Heart left ventricle (tissue), 16 donors: Measurements from ENCODE around the gene KRTAP4-7. TPM values are rescaled to one million over a fixed set of nuclear protein-coding genes. Genes with fewer than 3 reads are reported as not detected.
"Not testable (repeated sequence)": the region's sequence is repeated elsewhere in the genome, so short reads cannot be mapped to it uniquely, and the experiment has no call there.

Experiments used
- ATAC-seq, 4 donors: fragments of 200-7000 bp; cut with Tn5 transposase; one replicate each; pipeline ENCODE4 v1.9.1; 2020 to 2022; ENCODE audit warnings: moderate library complexity in 4 of 4, mild to moderate bottlenecking in 3 of 4, moderate number of reproducible peaks in 1 of 4
- DNase-seq, 5 donors: peaks; one replicate each; pipeline ENCODE4 v3.0.0-alpha.2; 2020
- H3K27ac ChIP-seq, 12 donors: fragments of 200-600 bp; sonication (generic) in 4 of 12; one replicate each; pipeline versions ENCODE4 v1.5.0 to v1.8.0; 2016 to 2022; ENCODE audit warnings: mild to moderate bottlenecking in 2 of 12
- H3K27me3 ChIP-seq, 9 donors: fragments of 200-600 bp; sonication (generic) in 2 of 9; one replicate each; pipeline versions ENCODE4 v1.5.1 to v1.8.0; 2016 to 2022; ENCODE audit warnings: mild to moderate bottlenecking in 3 of 9
- H3K36me3 ChIP-seq, 9 donors: fragments of 200-600 bp; sonication (generic) in 2 of 9; one replicate each; pipeline versions ENCODE4 v1.5.0 to v1.8.0; 2018 to 2022; ENCODE audit warnings: mild to moderate bottlenecking in 2 of 9
- H3K4me1 ChIP-seq, 12 donors: fragments of 200-600 bp; sonication (generic) in 4 of 12; one replicate each; pipeline versions ENCODE4 v1.5.0 to v1.8.0; 2016 to 2022; ENCODE audit warnings: mild to moderate bottlenecking in 3 of 12
- H3K4me3 ChIP-seq, 12 donors: fragments of 200-600 bp; sonication (generic) in 4 of 12; one replicate each; pipeline versions ENCODE4 v1.5.0 to v1.8.0; 2017 to 2022; ENCODE audit warnings: mild to moderate bottlenecking in 9 of 12, moderate library complexity in 4 of 12
- H3K9me3 ChIP-seq, 12 donors: fragments of 200-600 bp; sonication (generic) in 4 of 12; one replicate each; pipeline versions ENCODE4 v1.5.0 to v1.8.0; 2016 to 2022; ENCODE audit warnings: mild to moderate bottlenecking in 1 of 12
- CTCF ChIP-seq, 12 donors: fragments of 200-600 bp; sonication (generic) in 4 of 12; IDR thresholded peaks; one replicate each; pipeline versions ENCODE4 v1.5.0 to v1.8.0; 2018 to 2022; ENCODE audit warnings: antibody characterized with exemption in 12 of 12, mild to moderate bottlenecking in 5 of 12
- POLR2A ChIP-seq, 2 donors: fragments of 450-650 bp; IDR thresholded peaks; one replicate each; pipeline ENCODE4 v1.6.1; 2017; ENCODE audit warnings: antibody characterized with exemption in 2 of 2, mild to moderate bottlenecking in 2 of 2, moderate library complexity in 2 of 2
- WGBS, 4 donors: extraction: QIAGEN DNeasy Blood & Tissue Kit in 2 of 4; methylation state at CpG; one replicate each; pipeline versions ENCODE4 v1.1.5 to v1.1.7; 2013 to 2018; 5-methylcytosine and 5-hydroxymethylcytosine counted together
- intact Hi-C, 10 donors: fragments of 100-400 bp; cut with DNase I; formaldehyde crosslinking; loops; one replicate each; pipeline versions ENCODE4 v1.11.1 to v1.14.2; 2022
- polyA plus RNA-seq, 2 donors: library from polyadenylated mRNA; stranded (reverse); fragments of 200-250 nt; gene quantifications; one replicate each; pipeline ENCODE4 v1.2.3, GENCODE V29; 2013
- total RNA-seq, 9 donors: library from RNA; depleted of rRNA in 2 of 9; stranded (reverse); fragments of >200 nt in 2 of 9; fragmentation: NEBNext Ultra II Directional in 3 of 9; extraction: Animal tissue kit (Norgen Biotek cat#: 25700) in 3 of 9; gene quantifications; one replicate each; pipeline versions ENCODE4 v1.1.0 to v1.2.4, GENCODE V29; 2016 to 2023
- donor health status: ischemic (EF 13 %, LVEDD 7.1; RV severe dilation, severe dysfunction).
- donor health status: healthy with polysubstance abuse.
- donor health status: DM: no; HTN: yes; CAD: no.
- donor health status: DM: no; HTN: no; CAD: no.
- donor health status: ischemic (EF 25% LVEDD 6.9; RV normal size, moderate dysfunction).
- donor health status: ischemic (EF 25% LVEDD 5.7; RV mildly dilated, moderate dysfunction).
- donor health status: healthy.
- donor health status: DM: yes; HTN: yes; CAD: no.
- donor health status: ischemic (EF 35%, LVEDD 5.7; RV mildly dilated, moderate dysfunction).
- donor health status: nonischemic (EF 11% LVEDD 7.7; RV severe dilation, severe dysfunction).
- donor health status: DM: yes; HTN: yes; CAD: no.
- donor health status: PGD.
- donor health status: ischemic (EF 29% LVEDD 5.4; RV normal size, mild dysfunction).
- donor health status: nonischemic (EF 23%, LVEDD 6.1; RV moderate dilation, normal function).

The KRTAP4-7 gene
- total and polyA plus RNA-seq, 11 donors: not detected

- 72 to 77% (median 73%) methylated on average over 7 of the region's 7 CpGs for WGBS, 4 donors
- H3K27me3 ChIP-seq: peaks cover 0 to 49% (median 22%) of the 10 kb centered on the region in 9 donors
- DNase-seq: no peak
- H3K9me3 ChIP-seq: peaks cover 0 to 6% (median 0%) of the 10 kb centered on the region in 12 donors
- ATAC-seq: no peak
- H3K4me3 ChIP-seq: no peak overlapping the region
- H3K4me1 ChIP-seq: no peaks in the 10 kb centered on the region
- no peaks in the 10 kb centered on the region for H3K36me3 ChIP-seq
- H3K27ac ChIP-seq: no peak overlapping the region
- intact Hi-C loops: no loop called here
- TF ChIP-seq CTCF (IDR thresholded peaks at IDR 0.05) (no peak), POLR2A (IDR thresholded peaks at IDR 0.05) (no peak)
Observed at GRCh38 chr17:41048441-41048840, 35.5 kb upstream of the KRTAP4-7 start.

GRCh38 chr17:41049110-41049509, 34.8 kb upstream of the KRTAP4-7 start:
- Histone ChIP-seq H3K4me1 (no peaks in the 10 kb centered on the region), H3K27me3 (peaks cover 0 to 49% (median 22%) of the 10 kb centered on the region in 9 donors), H3K9me3 (peaks cover 0 to 9% (median 0%) of the 10 kb centered on the region in 12 donors), H3K27ac (no peak overlapping the region), H3K36me3 (no peaks in the 10 kb centered on the region), H3K4me3 (no peak overlapping the region)
- 49 to 64% (median 61%) methylated on average over 2 of the region's 2 CpGs for WGBS, 4 donors
- intact Hi-C loops: no loop called here
- TF ChIP-seq POLR2A (IDR thresholded peaks at IDR 0.05) (no peak), CTCF (IDR thresholded peaks at IDR 0.05) (no peak)
- no peak for ATAC-seq
- DNase-seq: no peak

DNA sequence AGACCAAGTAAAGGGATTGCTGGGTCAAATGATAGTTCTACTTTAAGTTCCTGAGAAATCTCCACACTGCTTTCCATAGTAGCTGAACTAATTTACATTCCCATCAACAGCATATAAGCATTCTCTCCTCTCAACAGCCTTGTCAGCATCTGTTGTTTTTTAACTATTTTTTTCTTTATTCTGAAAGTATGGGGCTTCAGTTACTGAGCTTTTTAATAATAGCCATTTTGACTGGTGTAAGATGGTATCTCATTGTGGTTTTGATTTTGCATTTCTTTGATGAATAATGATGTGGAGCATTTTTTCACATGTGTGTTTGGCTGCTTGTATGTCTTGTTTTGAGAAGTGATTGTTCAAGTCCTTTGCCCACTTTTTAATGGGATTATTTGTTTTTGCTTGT, 31.4 kb upstream of the KRTAP4-7 start:
- TF ChIP-seq CTCF (IDR thresholded peaks at IDR 0.05): no peak
- TF ChIP-seq POLR2A (IDR thresholded peaks at IDR 0.05): no peak
- ATAC-seq (no peak), DNase-seq (no peak)
- no peak overlapping the region for H3K4me3 ChIP-seq
- no peaks in the 10 kb centered on the region for H3K36me3 ChIP-seq
- H3K4me1 ChIP-seq: no peaks in the 10 kb centered on the region
- intact Hi-C loops: no loop called here
- no peak overlapping the region for H3K27ac ChIP-seq
- peaks cover 0 to 11% (median 1%) of the 10 kb centered on the region in 12 donors for H3K9me3 ChIP-seq
- peaks cover 0 to 45% (median 19%) of the 10 kb centered on the region in 9 donors for H3K27me3 ChIP-seq

DNA sequence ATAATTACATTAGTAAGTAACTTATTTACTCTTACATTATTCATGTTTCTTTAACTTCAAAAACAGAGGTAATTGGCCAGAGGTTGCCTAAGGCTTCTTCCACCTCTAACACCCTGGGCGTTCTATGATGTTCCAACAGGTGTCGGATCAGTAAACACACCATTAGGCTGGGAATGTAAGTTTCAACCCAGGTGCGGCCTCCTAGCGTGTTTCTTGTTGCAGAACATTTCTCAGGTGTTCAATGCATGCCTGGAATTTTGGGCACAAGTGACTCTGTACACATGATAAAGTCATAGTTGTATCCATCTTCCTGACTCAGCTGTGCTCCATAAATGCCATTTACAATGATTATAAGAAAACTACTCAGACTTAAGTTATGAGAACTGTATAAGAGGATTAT, 29.9 kb upstream of the KRTAP4-7 start:
- Histone ChIP-seq H3K4me1 (no peaks in the 10 kb centered on the region), H3K27ac (no peak overlapping the region), H3K4me3 (no peak overlapping the region), H3K9me3 (peaks cover 0 to 12% (median 2%) of the 10 kb centered on the region in 12 donors), H3K27me3 (peaks cover 0 to 45% (median 17%) of the 10 kb centered on the region in 9 donors), H3K36me3 (no peaks in the 10 kb centered on the region)
- no peak for ATAC-seq
- TF ChIP-seq CTCF (IDR thresholded peaks at IDR 0.05) (no peak), POLR2A (IDR thresholded peaks at IDR 0.05) (no peak)
- DNase-seq: no peak
- intact Hi-C loops: no loop called here
- 84 to 90% (median 88%) methylated on average over 4 of the region's 4 CpGs for WGBS, 4 donors

GRCh38 chr17:41054556-41054955, 29.4 kb upstream of the KRTAP4-7 start:
- H3K4me3 ChIP-seq, DNase-seq, H3K27ac ChIP-seq, H3K4me1 ChIP-seq, H3K36me3 ChIP-seq, ATAC-seq, intact Hi-C loops: not testable (repeated sequence)
- WGBS, 4 donors: 60 to 73% (median 63%) methylated on average over 7 to 9 of the region's 9 CpGs
- peaks cover 0 to 47% (median 20%) of the 10 kb centered on the region in 9 donors for H3K27me3 ChIP-seq
- peaks cover 0 to 12% (median 2%) of the 10 kb centered on the region in 12 donors for H3K9me3 ChIP-seq

DNA sequence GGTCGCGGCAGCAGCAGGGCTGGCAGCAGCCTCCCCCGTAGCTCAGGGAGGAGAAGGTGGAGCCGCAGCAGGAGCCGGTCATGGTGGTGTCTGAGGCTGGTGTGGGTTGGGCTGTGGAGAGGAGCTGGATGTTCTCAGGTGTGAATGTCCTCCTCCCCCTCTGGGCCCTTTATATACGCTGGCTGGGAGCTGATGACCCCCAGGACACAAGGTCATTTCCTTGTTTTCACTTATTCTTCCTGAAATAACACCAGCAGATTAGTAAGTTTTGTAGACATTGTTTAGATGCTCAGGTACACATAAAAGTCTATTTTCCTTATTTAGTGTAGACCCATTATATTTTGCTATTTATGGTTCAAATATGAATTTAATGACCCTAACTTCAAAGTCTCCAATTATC, 28.8 kb upstream of the KRTAP4-7 start, which contains the start of gene KRTAP2-2:
KRTAP2-2 (minus strand) TSS at position 101 of the 400 bp plus-strand sequence; CDS start at position 82, 19 bp downstream.
- peaks cover 0 to 12% (median 2%) of the 10 kb centered on the region in 12 donors for H3K9me3 ChIP-seq
- H3K27me3 ChIP-seq: peaks cover 0 to 44% (median 22%) of the 10 kb centered on the region in 9 donors
- intact Hi-C loops, ATAC-seq, DNase-seq, H3K36me3 ChIP-seq, H3K4me3 ChIP-seq, H3K4me1 ChIP-seq, H3K27ac ChIP-seq: not testable (repeated sequence)
- 14 to 47% (median 26%) methylated on average over 1 of the region's 6 CpGs for WGBS, 4 donors
